OCI-LY3 (cell line): ENCODE data around the gene CGREF1.

Experiments
- CTCF ChIP-seq: fragments of 200-600, 300-600 bp; sonication (generic); IDR thresholded peaks from 2 replicates; pipeline ENCODE4 v1.5.1; 2014; ENCODE audit warnings: antibody characterized with exemption, low read length, low read depth
- EZH2phosphoT487 ChIP-seq: fragments of 200-600 bp; shearing (Covaris generic); IDR thresholded peaks from 2 replicates; pipeline ENCODE4 v1.6.1; 2018; ENCODE audit warnings: antibody characterized with exemption, mixed run types, low read depth

GRCh38 chr2:27071990-27072830, 46.7 kb downstream of the CGREF1 start:
- no peak for TF ChIP-seq CTCF
- TF ChIP-seq EZH2phosphoT487: no peak
